CD4-positive, alpha-beta T cell treated with Interleukin-15 for 1 hour (primary cell): ENCODE data around the gene CORIN.

ENCODE experiments used
- DNase-seq: peaks from one replicate; pipeline ENCODE4 v3.0.0-alpha.2; 2020

CORIN gene

DNA sequence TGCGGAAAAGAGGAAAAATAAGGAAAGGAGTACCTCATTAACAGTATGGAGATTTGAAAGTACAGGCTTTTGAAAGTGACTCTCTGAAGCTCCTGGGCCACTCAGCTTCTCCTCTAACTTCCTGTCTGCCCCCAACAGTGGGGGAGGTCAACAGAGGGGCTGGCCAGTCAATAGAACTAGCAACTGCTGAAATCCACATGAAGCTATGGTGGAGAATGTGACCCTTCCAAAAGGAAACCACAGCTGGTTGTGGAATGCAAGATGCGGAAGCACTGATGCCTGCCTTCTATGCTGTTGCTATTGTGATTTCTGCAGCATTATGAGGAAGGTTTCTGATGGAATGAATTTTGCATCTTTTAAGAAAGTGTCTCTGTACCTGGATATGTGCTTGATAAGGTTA, 2.4 kb downstream of the CORIN start:
- DNase-seq = no peak

DNA sequence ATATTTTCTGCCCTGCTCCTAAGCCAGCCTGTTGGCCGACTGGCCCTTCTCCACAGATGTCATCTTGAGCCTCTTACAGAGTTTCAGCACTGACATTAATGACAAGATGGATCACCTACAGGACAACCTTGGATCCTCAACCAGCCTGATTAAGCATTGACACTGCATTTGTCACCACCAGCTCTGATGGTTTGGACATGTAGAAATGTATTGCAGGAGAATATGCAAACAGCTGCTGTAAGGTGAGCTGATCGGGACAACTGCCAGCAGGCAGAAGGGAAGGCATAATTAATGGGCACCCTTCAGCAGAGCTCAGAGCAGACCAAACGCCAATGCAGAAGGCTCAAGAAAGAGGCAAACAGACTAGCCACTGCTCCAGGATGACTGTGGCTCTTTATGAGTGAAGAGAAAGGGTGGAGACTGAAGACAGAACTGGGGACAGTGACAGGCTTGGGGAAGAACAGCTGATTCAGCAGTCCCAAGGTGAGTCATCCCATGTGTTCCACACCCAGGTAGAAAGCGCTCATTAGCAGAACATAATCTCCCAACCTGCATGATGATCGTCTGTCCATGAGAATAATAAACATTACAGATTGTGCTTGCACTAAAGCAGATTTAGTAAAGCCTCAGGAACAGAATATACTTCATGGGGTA, 6.7 kb downstream of the CORIN start:
- no peak for DNase-seq

DNA sequence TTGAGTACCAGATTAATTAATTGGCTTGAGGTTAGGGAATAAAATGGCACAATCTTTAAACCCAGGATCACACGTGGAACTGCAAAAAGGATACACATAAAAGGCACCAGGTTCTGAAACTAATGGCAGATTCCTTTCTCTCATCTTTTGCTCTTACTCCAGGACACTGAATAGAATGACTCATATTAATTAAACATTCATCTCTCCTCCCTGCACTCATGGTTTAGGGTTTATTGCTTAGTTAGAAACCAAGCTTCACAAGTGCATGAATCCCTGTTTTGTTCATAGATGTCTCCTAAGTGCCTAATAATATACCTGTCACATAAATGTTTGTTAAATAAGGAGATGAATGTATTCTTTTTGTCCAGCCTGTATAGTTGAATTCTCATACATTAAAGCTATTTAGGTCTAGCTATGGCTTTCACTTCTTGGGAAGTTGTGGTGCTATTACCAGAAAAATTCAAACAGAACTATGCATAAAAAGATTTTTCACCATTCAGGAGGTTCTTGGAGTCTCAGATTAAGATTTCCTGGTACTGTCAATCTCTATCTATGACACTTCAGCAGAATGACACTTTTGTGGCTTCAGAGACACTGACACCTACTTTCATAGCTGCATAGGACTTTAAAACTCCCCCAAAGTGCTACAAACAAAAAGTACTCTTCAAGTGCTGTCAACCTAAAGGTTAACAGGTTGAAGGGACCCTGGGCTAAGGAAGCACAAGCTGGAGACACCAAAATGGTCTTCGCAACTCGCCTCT, 7.4 kb downstream of the CORIN start:
- DNase-seq = no peak

DNA sequence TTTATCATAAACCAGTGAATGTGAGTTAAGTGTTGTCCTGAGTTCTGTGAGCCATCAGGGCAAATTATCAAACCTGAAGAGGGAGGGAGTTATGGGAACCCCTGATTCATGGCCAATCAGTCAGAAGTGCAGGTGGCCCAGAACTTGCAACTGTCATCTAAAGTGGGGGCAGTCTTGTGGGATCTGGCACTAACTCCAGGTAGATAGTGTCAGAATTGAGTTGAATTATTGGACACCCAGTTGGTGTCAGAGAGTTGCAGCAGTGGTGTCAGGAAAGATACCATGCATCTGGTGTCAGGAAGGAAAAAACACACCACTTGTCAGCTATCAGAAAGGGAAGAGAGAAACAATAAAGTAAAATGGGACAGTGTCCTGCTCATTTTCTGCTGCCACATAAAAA, 8.4 kb downstream of the CORIN start:
- DNase-seq = no peak

DNA sequence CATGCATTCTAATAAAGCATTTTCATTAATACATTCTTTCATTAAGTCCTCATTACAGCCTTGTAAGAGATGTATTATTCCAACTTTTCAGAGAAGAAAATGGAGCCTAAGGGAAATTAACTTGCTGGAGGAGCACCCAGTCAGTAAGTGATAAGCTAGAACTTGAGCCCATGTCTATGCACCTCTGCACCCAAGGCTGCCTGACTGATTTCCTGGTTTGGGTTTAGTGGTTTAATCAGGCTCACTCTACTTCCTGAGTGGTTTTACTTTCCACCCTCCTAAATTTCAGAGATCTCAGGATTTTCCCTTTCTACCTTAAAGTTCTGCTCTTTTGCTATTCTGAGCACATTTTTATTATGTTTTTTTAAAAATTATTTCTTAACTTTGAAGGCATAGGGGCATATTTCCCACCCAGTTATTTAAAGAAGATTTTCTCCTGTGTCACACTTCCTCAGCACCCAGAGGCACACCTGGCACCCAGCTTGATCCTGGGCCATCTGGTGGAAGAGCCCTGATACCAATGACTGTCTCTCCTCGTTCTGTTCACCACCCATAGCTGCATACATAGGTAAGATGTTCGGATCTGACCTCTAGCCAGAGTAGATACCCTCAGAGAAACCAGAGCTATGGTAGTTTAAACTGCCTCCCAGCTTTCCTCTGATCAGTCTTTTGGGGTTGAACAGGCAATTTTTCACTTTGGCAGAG, 10.4 kb downstream of the CORIN start:
- no peak for DNase-seq

DNA sequence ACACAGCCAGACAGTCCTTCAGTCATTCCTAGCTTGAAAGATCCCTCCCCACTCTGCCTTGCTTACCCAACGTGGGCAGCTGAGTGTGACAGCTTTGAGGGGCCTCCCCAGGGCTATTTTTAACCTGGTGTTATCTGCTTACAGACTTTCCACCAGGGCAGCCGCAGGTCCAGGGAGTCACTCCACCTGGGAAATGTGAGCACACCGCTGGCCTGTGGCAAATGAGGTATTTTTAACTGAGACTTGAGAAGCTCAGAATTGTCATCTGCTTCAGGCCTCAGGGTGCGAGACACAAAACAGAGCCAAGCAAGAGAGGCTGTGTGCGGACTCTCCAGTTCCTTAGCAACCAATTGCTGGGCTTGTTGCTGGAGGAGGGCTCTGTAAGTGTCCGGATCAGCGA, 13.0 kb downstream of the CORIN start:
- DNase-seq = no peak

DNA sequence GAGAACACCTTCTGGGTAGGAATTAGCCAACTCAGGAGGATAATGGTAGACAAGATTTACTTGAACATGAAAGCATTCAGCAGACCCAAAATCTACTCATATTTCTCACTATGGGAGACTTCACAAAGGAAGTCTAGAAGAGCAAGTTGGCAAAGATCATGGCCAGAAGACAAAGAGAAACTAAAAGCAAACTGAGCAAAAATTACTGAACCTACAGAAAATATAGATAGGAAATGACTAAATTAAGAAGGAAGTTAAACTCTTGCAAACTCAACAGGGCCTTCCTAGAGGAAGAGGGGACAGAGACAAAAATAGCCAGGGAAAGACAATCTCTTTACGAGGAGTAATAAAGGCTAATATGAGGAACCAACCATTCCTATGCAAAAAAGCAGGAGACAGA, 18.7 kb downstream of the CORIN start:
- no peak for DNase-seq

DNA sequence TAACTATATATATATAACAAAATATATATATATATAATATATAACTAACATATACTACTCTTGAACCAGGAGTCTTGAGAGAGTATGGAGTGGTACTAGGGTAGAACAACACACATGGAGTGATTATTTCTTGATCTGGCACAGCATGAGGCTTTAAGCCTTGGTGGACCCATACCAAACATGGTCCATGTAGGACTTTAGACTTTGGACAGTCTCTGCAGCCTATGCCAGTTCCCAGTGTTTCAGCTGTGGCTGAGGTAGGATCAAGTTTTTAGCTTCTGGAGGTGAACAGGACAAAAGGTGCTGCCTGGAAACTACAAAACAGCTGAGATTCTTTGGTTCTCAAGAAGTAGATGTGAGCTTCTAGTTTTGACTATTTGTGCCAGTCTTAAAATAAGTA, 20.6 kb downstream of the CORIN start:
- DNase-seq = no peak

DNA sequence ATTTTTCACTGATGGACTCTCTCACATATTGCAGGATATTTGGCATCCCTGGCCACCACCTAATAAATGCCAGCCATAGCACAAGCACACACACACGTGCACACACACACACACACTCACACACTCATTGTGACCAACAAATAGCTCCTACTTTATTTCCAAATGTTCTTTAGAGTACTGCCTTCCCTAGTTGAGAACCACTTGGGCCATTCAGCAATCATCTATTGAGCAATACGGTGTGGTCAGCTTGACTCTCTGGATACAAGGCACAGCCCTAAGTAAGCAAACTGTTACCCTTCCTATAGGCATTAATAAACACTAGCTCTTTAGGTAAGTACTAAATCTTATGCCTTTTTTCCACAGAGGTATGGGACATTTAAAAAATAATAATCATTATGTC, 21.1 kb downstream of the CORIN start:
- DNase-seq = no peak

DNA sequence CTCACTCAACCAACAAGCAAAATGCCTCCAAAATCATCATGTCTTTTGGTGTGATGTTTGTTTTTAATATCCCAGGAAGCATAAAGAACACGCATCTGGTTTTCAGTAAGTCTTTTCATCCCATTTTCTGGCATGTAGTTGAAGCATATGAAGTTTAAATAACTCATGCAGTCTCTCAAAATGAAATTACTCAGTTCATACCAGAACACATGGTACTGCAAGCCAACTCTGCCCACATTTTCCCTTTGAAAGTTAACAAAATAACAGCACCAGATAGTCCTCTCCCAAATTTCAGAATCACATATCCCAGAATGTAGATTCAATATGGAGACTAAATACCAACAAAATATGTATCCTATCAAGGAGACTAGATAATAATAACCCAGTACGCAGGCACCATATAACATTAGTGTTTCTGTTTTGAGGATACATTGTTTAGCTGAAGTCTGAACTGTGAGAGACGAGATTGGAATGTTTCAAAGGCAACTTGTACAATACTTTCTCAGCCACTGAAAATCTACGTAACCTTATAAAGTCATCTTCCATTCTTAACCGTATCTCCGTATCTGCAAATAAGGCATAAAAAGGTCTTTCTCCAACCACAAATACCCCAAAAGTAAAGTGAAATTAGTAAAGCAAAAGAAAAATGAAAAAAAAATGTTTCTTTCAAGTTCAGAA, 23.1 kb downstream of the CORIN start:
- DNase-seq = no peak

DNA sequence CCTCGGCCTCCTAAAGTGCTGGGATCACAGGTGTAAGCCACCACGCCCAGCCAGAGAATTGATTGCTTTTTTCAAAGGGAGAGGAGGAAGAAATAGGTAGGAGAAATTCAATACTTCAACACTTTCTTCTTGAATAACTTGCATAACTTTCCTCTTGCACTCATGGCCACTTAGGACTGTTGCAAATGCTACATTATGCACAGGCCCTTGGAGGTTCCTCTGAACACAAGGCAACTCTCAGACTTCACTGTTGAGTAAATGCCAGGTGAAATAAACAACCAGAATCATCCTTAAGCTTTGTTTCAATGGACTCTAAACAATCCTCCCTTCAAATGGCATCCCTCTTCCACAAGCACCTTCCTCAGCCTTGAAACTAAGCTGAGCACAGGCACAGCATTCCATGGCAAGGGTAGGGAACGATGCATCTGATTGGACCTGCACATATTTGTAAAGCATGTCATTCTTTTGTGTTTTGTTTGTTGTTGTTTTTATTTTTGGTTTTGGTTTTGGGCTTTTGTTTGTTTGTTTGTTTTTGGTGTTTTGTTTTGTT, 28.1 kb downstream of the CORIN start:
- no peak for DNase-seq

DNA sequence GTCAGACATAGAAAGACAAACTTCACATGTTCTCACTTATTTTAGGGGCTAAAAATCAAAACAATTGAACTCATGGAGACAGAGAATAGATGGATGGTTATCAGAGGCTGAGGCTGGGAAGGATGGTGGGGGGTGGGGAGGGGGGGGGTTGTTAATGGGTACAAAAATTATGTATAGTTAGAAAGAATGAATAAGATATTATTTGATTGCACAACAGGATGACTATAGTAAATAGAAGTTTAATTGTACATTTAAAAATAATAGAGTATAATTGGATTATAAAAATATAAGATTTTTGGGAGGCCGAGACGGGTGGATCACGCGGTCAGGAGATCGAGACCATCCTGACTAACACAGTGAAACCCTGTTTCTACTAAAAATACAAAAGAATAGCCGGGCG, 33.3 kb downstream of the CORIN start:
- no peak for DNase-seq

DNA sequence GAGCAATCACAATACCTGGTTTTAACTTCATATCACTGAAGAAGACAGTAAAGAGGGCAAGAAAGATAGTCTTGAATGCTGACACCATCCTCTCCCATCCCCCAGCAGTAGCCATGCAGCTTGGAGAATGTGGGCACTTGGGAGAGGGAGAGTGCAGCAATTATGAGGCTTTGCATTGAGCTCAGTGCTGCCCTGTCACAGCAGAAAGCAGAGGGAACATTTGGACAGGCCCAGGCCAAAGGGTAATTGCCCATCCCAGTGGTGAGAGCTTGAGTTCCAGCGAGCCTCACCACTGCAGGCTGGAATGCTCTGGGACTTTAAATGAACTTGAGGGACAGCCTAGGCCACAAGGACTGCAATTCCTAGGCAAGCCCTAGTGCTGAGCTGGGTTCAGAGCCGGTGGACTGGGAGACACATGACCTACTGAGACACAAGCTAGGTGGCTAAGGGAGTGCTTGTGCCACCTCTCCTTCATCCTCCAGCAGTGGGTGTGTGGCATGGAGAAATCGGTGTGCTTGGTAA, 36.3 kb downstream of the CORIN start:
- no peak for DNase-seq

DNA sequence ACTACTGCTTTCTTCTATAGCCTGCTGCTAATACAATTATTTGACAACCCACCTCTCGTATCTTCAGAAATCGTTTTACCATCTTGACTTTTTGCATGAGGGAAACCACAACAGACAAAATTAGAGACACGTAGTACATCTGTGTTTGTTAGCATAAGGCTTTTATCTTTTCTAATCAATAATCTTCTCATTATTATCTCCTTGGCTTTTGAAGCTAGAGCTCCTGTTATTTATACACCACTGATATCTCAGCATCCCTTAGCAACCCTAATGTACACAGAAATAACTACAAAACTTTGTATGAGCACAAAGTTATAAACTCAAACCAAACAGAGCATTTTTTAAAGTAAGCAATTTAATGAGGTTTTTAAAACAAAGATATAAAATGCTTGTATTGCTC, 39.7 kb downstream of the CORIN start:
- DNase-seq = no peak

DNA sequence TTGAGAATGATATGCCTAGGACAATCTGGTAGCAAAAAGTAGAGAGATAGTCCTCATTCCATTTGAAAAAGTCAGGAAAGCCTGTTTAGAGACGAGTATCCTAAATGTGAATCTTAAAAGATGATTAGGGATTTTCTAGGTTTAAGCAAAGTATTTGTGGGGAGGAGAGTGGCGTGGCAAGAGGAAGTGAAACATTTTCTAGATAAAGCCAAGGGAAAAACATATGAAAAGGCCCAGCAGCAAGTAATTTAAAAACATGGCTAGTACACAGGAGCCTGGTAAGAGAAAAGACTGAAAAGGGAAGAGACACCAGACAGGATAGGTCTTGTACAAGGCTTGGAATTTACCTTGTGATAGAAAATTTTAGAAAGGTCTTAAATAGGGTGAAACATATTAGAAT, 45.9 kb downstream of the CORIN start:
- no peak for DNase-seq

DNA sequence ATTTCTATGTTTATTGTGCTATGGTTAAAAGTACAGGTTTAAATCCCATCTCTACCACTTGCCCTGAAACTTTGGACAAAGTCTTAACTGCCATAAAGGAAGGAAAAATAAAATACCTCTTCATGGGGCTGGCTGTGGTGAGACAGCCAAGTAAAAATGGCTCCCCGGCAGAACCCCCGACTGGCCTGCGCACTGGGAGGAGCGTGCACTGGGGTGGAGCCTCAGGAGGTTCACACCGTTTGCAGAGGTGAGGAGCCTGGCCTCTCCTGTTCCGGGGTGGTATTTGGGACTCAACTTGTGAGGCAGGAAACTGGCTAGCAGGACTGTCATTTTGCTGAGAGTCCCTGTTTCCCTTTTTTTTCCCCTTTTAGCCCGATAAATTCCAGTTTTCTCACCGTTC, 47.8 kb downstream of the CORIN start:
- no peak for DNase-seq

DNA sequence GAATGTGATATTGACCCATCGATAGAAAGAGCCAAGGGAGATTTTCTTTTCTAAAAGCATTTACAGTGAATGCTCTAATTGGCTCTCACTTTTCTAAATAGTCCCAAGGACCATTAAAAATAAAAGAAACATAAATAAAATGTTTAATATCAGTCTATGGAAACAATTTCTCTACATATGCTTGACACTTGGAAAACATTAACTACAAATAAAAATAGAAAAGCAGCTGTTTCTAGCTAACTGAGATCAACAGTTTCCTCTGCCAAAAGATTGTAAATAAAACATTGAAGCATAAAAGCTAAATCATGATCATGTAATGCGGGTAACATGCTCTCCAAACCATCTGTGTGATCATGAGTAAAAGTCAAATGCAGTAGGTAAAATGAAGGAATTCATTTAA, 49.7 kb downstream of the CORIN start:
- DNase-seq = no peak

DNA sequence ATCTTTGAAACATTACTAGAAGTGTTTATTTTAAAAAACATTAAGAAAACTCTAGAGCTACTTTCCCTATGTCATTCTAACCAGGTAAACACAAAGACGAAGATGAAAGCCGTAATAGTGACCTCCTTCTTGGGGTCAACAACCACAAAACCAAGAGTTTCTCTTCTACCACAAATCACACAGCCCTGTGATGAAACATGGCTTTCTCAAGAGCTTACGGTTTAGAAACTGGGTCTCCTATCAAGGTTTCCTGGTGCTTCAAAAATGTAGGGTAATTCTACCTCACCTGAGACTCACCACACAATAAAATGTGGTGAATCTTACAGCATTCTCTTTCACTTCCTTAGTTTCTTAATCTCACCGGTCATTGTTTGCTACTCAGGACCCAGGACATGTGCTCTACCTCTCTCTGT, 50.9 kb downstream of the CORIN start:
- DNase-seq = no peak

DNA sequence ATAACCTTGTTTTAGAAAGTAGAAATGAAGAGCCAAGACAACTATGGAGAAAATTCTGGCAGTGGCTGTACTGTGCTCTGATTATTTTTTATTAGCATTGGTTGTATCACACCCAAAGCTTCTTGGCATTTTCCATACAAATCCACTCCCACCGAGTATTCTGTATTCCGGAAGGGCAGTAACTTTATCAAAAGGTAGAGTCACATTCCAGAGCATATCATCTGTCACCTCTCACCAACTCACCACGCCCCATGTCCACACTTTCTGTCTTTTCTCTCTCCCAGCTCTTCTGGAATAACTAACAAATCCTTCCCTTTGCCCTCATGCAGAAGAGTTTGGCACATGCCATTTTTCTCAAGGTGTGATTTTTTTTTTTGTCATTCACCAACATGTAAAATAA, 52.7 kb downstream of the CORIN start:
- DNase-seq = no peak

DNA sequence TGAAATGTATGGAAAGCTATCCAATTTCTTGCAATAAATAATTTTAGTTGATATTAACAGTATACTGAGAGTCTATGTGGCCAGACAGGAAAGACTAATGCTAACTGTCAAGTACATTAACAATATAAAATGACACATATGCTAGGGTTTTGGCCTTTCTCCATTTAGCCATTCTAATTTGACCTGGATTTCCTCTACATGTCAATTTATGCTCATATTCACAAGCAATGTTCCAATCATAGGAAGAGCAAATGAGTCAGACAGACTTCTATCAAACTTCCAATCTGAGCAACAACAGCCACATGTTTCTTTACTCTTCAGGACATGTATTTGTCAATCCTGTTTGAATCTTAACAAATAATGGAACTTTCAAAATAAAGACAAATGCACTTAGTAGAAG, 53.6 kb downstream of the CORIN start:
- DNase-seq = no peak

DNA sequence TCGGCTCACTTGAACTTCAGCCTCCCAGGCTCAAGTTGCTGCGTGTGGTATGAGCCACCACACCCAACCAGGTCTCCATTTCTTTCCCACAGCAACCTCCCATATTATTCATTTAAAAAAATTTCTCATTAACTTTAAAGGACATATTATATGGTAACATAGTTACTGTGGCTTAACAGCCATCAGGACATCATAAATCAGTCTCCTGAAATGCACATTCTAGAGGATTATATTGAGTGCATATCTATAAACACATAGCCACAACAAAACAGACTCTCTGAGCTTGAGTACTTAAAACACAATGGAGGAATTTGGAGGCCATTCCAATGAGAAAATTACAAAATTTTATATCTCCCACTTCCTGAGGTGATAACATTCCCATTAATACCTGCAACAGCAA, 61.5 kb downstream of the CORIN start:
- no peak for DNase-seq

DNA sequence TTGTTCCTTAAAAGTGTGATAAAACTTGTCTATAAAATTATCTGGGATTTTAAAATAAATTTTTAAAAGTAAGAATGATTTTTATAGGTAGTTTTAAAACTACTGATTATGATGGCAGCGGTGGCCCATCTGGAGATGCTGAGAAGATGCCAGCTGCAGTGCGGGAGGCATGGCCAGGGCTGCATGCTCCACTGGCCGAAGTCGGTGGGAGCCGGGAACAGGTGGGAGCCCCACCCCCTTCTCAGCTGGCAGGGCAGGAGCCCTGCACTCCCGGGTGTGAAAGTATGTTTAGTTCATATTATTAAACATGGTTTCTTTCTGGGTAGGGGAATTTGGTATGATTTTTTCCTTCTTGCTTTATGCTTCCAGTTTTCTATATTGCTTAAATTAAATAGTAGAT, 63.8 kb downstream of the CORIN start:
- DNase-seq = no peak

DNA sequence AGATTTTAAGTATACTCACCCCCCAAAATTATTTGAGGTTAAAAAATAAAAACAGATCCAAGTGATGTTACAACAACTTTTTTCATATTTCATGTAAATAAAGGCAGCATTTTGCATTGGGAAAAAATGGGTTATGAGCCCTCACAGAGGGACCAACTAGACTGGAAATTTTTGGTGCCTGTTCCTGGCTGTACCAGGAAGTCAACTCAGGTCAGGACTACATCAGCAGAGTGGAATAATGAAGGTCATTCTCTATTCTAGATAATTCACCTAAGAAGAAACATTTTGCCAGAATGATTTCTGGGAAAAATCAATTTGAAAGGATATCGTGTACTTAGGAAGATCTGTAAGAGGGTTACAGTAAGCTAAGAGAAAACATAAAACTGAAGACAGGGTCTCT, 66.8 kb downstream of the CORIN start:
- DNase-seq = no peak
